GM23248 (cell line): ENCODE data around the gene SP2. TPM values are rescaled to one million over a fixed set of nuclear protein-coding genes. Genes with fewer than 3 reads are reported as not detected.

ENCODE experiments used
- DNase-seq: peaks from one replicate; pipeline ENCODE4 v3.0.0-alpha.2; 2015
- H2AFZ ChIP-seq: fragments of 200-600 bp; sonication (generic); 2 replicates; pipeline ENCODE4 v1.6.1; 2016; ENCODE audit warnings: antibody characterized with exemption
- H3F3A ChIP-seq: fragments of 200-600 bp; sonication (generic); 2 replicates; pipeline ENCODE4 v1.6.1; 2016; ENCODE audit warnings: mild to moderate bottlenecking, antibody characterized with exemption, mixed run types; ENCODE audit not compliant: insufficient read depth
- H3K27ac ChIP-seq: fragments of 200-600 bp; sonication (generic); 2 replicates; pipeline ENCODE4 v1.5.1; 2016; ENCODE audit warnings: mild to moderate bottlenecking
- H3K27me3 ChIP-seq: fragments of 200-600 bp; sonication (generic); replicated peaks from 2 replicates; pipeline ENCODE4 v1.6.1; 2016; ENCODE audit warnings: mild to moderate bottlenecking; ENCODE audit not compliant: insufficient read depth
- H3K36me3 ChIP-seq: fragments of 200-600 bp; sonication (generic); 2 replicates; pipeline ENCODE4 v1.6.1; 2016; ENCODE audit warnings: low read depth, mild to moderate bottlenecking
- H3K4me1 ChIP-seq: fragments of 200-600 bp; sonication (generic); 2 replicates; pipeline ENCODE4 v1.6.1; 2016; ENCODE audit warnings: mild to moderate bottlenecking; ENCODE audit not compliant: insufficient read depth
- H3K4me2 ChIP-seq: fragments of 200-600 bp; sonication (generic); one replicate; pipeline ENCODE4 v1.6.1; 2016; ENCODE audit warnings: mild to moderate bottlenecking; ENCODE audit not compliant: unreplicated experiment
- H3K4me3 ChIP-seq: fragments of 200-600 bp; sonication (generic); 2 replicates; pipeline ENCODE4 v1.5.1; 2016; ENCODE audit warnings: mild to moderate bottlenecking
- H3K79me2 ChIP-seq: fragments of 200-600 bp; sonication (generic); 2 replicates; pipeline ENCODE4 v1.6.1; 2016; ENCODE audit warnings: mild to moderate bottlenecking; ENCODE audit not compliant: insufficient read depth
- H3K9ac ChIP-seq: fragments of 200-600 bp; sonication (generic); 2 replicates; pipeline ENCODE4 v1.6.1; 2016; ENCODE audit warnings: mild to moderate bottlenecking
- H3K9me2 ChIP-seq: fragments of 200-600 bp; sonication (generic); 2 replicates; pipeline ENCODE4 v1.6.1; 2016; ENCODE audit warnings: mixed run types, mild to moderate bottlenecking, moderate library complexity; ENCODE audit not compliant: insufficient read depth
- H3K9me3 ChIP-seq: fragments of 200-600 bp; sonication (generic); one replicate; pipeline ENCODE4 v1.6.1; 2017; ENCODE audit warnings: low read depth
- H4K20me1 ChIP-seq: fragments of 200-600 bp; sonication (generic); 2 replicates; pipeline ENCODE4 v1.6.0; 2016; ENCODE audit not compliant: insufficient read depth
- EZH2 ChIP-seq: fragments of 200-600 bp; sonication (generic); IDR thresholded peaks from 2 replicates; pipeline ENCODE4 v1.6.1; 2018; ENCODE audit warnings: antibody characterized with exemption, mild to moderate bottlenecking; ENCODE audit not compliant: insufficient read depth, poor library complexity, severe bottlenecking
- EZH2phosphoT487 ChIP-seq: fragments of 200-600 bp; sonication (generic); IDR thresholded peaks from 2 replicates; pipeline ENCODE4 v1.6.1; 2018; ENCODE audit warnings: antibody characterized with exemption, moderate library complexity, mild to moderate bottlenecking, low read depth; ENCODE audit not compliant: insufficient read depth
- WGBS, 2 experiments: methylation state at CpG; one replicate each; pipeline ENCODE4 v1.1.6; 2015 to 2017; ENCODE audit warnings: low lambda C conversion rate in 2 of 2, low coverage in 1 of 2; ENCODE audit errors: missing lambda C conversion rate in 2 of 2; 5-methylcytosine and 5-hydroxymethylcytosine counted together
- in situ Hi-C: fragments of 300-500 bp; cut with MboI; formaldehyde crosslinking; loops from 2 replicates; pipeline ENCODE4 v1.15.0; 2020
- polyA plus RNA-seq: library from polyadenylated mRNA; unstranded; fragments of >200 nt; fragmentation: Nextera tagmentation; extraction: Ambion mirVana; gene quantifications from 2 replicates; pipeline ENCODE4 v1.2.1, GENCODE V29; 2016
- total RNA-seq: library from RNA; depleted of rRNA; stranded (reverse); fragments of >200 nt; shearing (Covaris generic); gene quantifications from 2 replicates; pipeline ENCODE4 v1.2.3, GENCODE V29; 2014; rRNA removed

Gene SP2
- total and polyA plus RNA-seq, 2 experiments from 2014 or later: 3.2 to 14.2 TPM

DNA sequence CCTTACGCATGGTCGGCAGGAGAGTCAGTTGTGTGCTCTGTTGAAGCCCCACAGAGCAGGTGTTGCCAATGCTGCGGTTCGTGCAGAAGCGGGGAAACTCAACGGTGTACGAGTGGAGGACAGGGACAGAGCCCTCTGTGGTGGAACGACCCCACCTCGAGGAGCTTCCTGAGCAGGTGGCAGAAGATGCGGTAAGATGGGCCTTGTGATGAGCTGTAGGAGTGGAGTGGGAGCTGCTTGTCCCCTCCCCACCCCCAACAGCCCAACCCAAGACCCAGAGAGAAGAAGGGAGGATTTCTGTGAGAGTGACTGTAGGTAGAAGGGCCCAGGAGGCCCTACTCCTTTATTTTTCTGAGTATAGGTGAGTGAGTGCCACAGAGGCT is 79.8 kb downstream of the SP2 start:
- 95 to 96% methylated on average over 10 of the region's 10 CpGs for WGBS, 2 experiments
- no peaks in the 10 kb centered on the region for H3K27me3 ChIP-seq
- in situ Hi-C loops: loop anchor here (5.0 kb wide), 1 partner anchor 41 kb away; no protein-coding TSS in a partner anchor

DNA sequence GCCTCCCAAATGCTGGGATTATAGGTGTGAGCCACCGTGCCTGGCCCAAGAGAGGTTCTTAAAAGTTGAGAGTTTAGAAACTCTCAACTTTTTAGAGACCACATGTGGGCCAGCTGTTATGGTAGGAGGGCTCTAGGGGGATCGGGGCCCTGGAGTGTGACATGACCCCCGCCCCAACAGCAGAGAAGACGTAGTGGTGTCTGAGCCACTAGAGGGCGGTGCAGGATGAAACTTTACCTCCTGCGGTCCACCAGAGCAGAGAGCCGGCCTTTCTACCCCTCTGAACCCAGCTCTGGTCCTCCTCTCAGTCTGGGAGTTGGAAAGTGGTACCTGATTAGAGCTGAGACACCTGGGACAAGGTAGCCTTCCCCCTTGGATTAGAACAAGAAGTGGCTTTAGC is 82.3 kb downstream of the SP2 start:
- H3K27me3 ChIP-seq: no peaks in the 10 kb centered on the region
- 0 out of 2 replicates have a peak, but pooled peaks cover 1% of the 10 kb centered on the region for H3F3A ChIP-seq
- 6 to 17% methylated on average over 7 of the region's 7 CpGs for WGBS, 2 experiments
- no peak overlapping the region for H3K27ac ChIP-seq
- peaks cover 22% of the 10 kb centered on the region; the same call in 1 of the 2 replicates for H3K36me3 ChIP-seq
- in situ Hi-C loops: loop anchor here (5.0 kb wide), 1 partner anchor 39 kb away; no protein-coding TSS in a partner anchor
- H3K79me2 ChIP-seq: no peaks in the 10 kb centered on the region
- H3K4me2 ChIP-seq: no peak overlapping the region
- no peaks in the 10 kb centered on the region for H3K4me1 ChIP-seq
- DNase-seq: peak; percentile 78
- TF ChIP-seq EZH2phosphoT487 (no peak), EZH2 (no peak)
- H3K4me3 ChIP-seq: no peak overlapping the region
- no peaks in the 10 kb centered on the region for H3K9me2 ChIP-seq
- no peaks in the 10 kb centered on the region for H3K9me3 ChIP-seq
- H3K9ac ChIP-seq: no peak overlapping the region
- no peak overlapping the region for H2AFZ ChIP-seq
- no peaks in the 10 kb centered on the region for H4K20me1 ChIP-seq

More for the DNA sequence above, 79.8 kb downstream of the SP2 start:
- H3K27ac ChIP-seq: no peak overlapping the region
- H4K20me1 ChIP-seq: no peaks in the 10 kb centered on the region
- H3F3A ChIP-seq: no peaks in the 10 kb centered on the region
- no peak overlapping the region for H2AFZ ChIP-seq
- peaks cover 22% of the 10 kb centered on the region; the same call in 1 of the 2 replicates for H3K36me3 ChIP-seq
- H3K9me2 ChIP-seq: no peaks in the 10 kb centered on the region
- TF ChIP-seq EZH2 (no peak), EZH2phosphoT487 (no peak)
- no peaks in the 10 kb centered on the region for H3K9me3 ChIP-seq
- H3K9ac ChIP-seq: no peak overlapping the region
- no peak overlapping the region for H3K4me3 ChIP-seq
- no peak for DNase-seq
- peaks cover 19% of the 10 kb centered on the region for H3K79me2 ChIP-seq
- peaks cover 8% of the 10 kb centered on the region for H3K4me1 ChIP-seq
- no peak overlapping the region for H3K4me2 ChIP-seq

Other genes starting within 250 kb of the SP2 start
- 421 and 423 TPM in 2 replicates for gene KPNB1, start 246.3 kb upstream of the SP2 start, total RNA-seq
- gene KPNB1, start 246.3 kb upstream of the SP2 start, polyA plus RNA-seq: 54.5 and 59.5 TPM in 2 replicates
- gene TBKBP1, start 202.1 kb upstream of the SP2 start, total RNA-seq: 12.3 and 25.8 TPM in 2 replicates
- 1.1 and 1.2 TPM in 2 replicates for gene TBKBP1, start 202.1 kb upstream of the SP2 start, polyA plus RNA-seq
- not detected in 2 replicates for gene TBX21, start 163.0 kb upstream of the SP2 start, total RNA-seq
- gene TBX21, start 163.0 kb upstream of the SP2 start, polyA plus RNA-seq: not detected in 2 replicates
- 2.5 and 5.0 TPM in 2 replicates for gene OSBPL7, start 74.4 kb upstream of the SP2 start, total RNA-seq
- gene OSBPL7, start 74.4 kb upstream of the SP2 start, polyA plus RNA-seq: 1.4 and 2.0 TPM in 2 replicates
- 24.8 and 37.3 TPM in 2 replicates for gene MRPL10, start 64.7 kb upstream of the SP2 start, total RNA-seq
- gene MRPL10, start 64.7 kb upstream of the SP2 start, polyA plus RNA-seq: 30.6 and 35.1 TPM in 2 replicates
- not detected in 2 replicates for gene LRRC46, start 64.6 kb upstream of the SP2 start, total RNA-seq
- gene LRRC46, start 64.6 kb upstream of the SP2 start, polyA plus RNA-seq: 0.82 and 0.95 TPM in 2 replicates
- 36.3 and 41.2 TPM in 2 replicates for gene SCRN2, start 55.0 kb upstream of the SP2 start, total RNA-seq
- gene SCRN2, start 55.0 kb upstream of the SP2 start, polyA plus RNA-seq: 38.6 and 39.5 TPM in 2 replicates
- not detected in 2 replicates for gene SP6, start 45.1 kb upstream of the SP2 start, total RNA-seq
- not detected in 2 replicates for gene SP6, start 45.1 kb upstream of the SP2 start, polyA plus RNA-seq
- gene PNPO, start 45.3 kb downstream of the SP2 start, total RNA-seq: 44.7 and 53.7 TPM in 2 replicates
- gene PNPO, start 45.3 kb downstream of the SP2 start, polyA plus RNA-seq: 20.0 and 22.7 TPM in 2 replicates
- gene PRR15L, start 61.6 kb downstream of the SP2 start, total RNA-seq: not detected in 2 replicates
- gene PRR15L, start 61.6 kb downstream of the SP2 start, polyA plus RNA-seq: 0.16 TPM in 1 of 2 replicates, not detected in the other
- 61.7 and 80.8 TPM in 2 replicates for gene CDK5RAP3, start 74.9 kb downstream of the SP2 start, total RNA-seq
- gene CDK5RAP3, start 74.9 kb downstream of the SP2 start, polyA plus RNA-seq: 81.6 and 92.2 TPM in 2 replicates
- gene COPZ2, start 141.6 kb downstream of the SP2 start, total RNA-seq: 148 and 179 TPM in 2 replicates
- gene COPZ2, start 141.6 kb downstream of the SP2 start, polyA plus RNA-seq: 399 and 401 TPM in 2 replicates
- 65.6 and 66.4 TPM in 2 replicates for gene NFE2L1, start 152.1 kb downstream of the SP2 start, total RNA-seq
- gene NFE2L1, start 152.1 kb downstream of the SP2 start, polyA plus RNA-seq: 28.0 and 31.4 TPM in 2 replicates
- 53.6 and 67.7 TPM in 2 replicates for gene CBX1, start 205.2 kb downstream of the SP2 start, total RNA-seq
- 36.8 and 40.0 TPM in 2 replicates for gene CBX1, start 205.2 kb downstream of the SP2 start, polyA plus RNA-seq
- 10.5 and 14.7 TPM in 2 replicates for gene SNX11, start 211.5 kb downstream of the SP2 start, total RNA-seq
- gene SNX11, start 211.5 kb downstream of the SP2 start, polyA plus RNA-seq: 17.5 and 18.0 TPM in 2 replicates